GM13976 (cell line): Measurements from ENCODE around the gene ANKRD60.

Experiments
- DNase-seq: peaks from one replicate; pipeline ENCODE4 v3.0.0; 2012; ENCODE audit warnings: low spot score
- CTCF ChIP-seq: IDR thresholded peaks from 2 replicates; pipeline ENCODE4 v1.5.1; 2012; ENCODE audit warnings: borderline replicate concordance, mild to moderate bottlenecking; ENCODE audit not compliant: insufficient read depth; ENCODE audit errors: extremely low read depth, missing control alignments, control extremely low read depth
- in situ Hi-C: fragments of 300-500 bp; cut with MboI; formaldehyde crosslinking; loops from one replicate; pipeline ENCODE4 v1.12.0; 2022; ENCODE audit warnings: low sequenced_read_pairs, mixed read lengths, inconsistent platforms; ENCODE audit not compliant: unreplicated experiment

The ANKRD60 gene

GRCh38 chr20:58240471-58240870 lies 12.0 kb upstream of the ANKRD60 start:
- DNase-seq, result no peak
- in situ Hi-C loops, result loop anchor here (10.0 to 25.0 kb wide), 3 partner anchors 214 to 597 kb away; no protein-coding TSS in a partner anchor
- TF ChIP-seq CTCF, result no peak

GRCh38 chr20:58239216-58239615 lies 10.8 kb upstream of the ANKRD60 start:
- in situ Hi-C loops, result loop anchor here (25.0 kb wide), 2 partner anchors 398 to 598 kb away; no protein-coding TSS in a partner anchor
- TF ChIP-seq CTCF, result no peak
- no peak for DNase-seq

GRCh38 chr20:58238490-58238889 lies 10.0 kb upstream of the ANKRD60 start:
- in situ Hi-C loops, result loop anchor here (25.0 kb wide), 2 partner anchors 399 to 599 kb away; no protein-coding TSS in a partner anchor
- DNase-seq, result no peak
- TF ChIP-seq CTCF, result no peak

- in situ Hi-C loops, result loop anchor here (25.0 kb wide), 2 partner anchors 400 to 600 kb away; no protein-coding TSS in a partner anchor
- no peak for DNase-seq
- no peak for TF ChIP-seq CTCF
These were observed 9.1 kb upstream of the ANKRD60 start for GRCh38 chr20:58237318-58238132.

- TF ChIP-seq CTCF, result peak; percentile 97
- peak; percentile 87 for DNase-seq
- in situ Hi-C loops, result loop anchor here (25.0 kb wide), 2 partner anchors 401 to 601 kb away; no protein-coding TSS in a partner anchor
These were observed 8.3 kb upstream of the ANKRD60 start for GRCh38 chr20:58236612-58237317.

- in situ Hi-C loops, result loop anchor here (25.0 kb wide), 2 partner anchors 402 to 602 kb away; no protein-coding TSS in a partner anchor
- no peak for DNase-seq
- TF ChIP-seq CTCF, result no peak
These were observed 6.6 kb upstream of the ANKRD60 start for GRCh38 chr20:58235010-58235409.
